LNCaP clone FGC (cell line): Measurements from ENCODE around the gene C1S.

Experiments
- DNase-seq: peaks from one replicate; pipeline ENCODE4 v3.0.0-alpha.2; 2011; ENCODE audit warnings: low read depth
- H3K4me3 ChIP-seq: 2 replicates; pipeline ENCODE4 v1.5.1; 2011; ENCODE audit warnings: mild to moderate bottlenecking, low read depth, low read length, control low read depth
- CTCF ChIP-seq: IDR thresholded peaks from 2 replicates; pipeline ENCODE4 v1.5.1; 2012; ENCODE audit warnings: mild to moderate bottlenecking; ENCODE audit not compliant: control insufficient read depth, insufficient read depth; ENCODE audit errors: extremely low read depth

C1S gene

GRCh38 chr12:7059780-7060179 lies 738 bp upstream of the C1S start:
- H3K4me3 ChIP-seq: no peak overlapping the region
- TF ChIP-seq CTCF: no peak
- no peak for DNase-seq

DNA sequence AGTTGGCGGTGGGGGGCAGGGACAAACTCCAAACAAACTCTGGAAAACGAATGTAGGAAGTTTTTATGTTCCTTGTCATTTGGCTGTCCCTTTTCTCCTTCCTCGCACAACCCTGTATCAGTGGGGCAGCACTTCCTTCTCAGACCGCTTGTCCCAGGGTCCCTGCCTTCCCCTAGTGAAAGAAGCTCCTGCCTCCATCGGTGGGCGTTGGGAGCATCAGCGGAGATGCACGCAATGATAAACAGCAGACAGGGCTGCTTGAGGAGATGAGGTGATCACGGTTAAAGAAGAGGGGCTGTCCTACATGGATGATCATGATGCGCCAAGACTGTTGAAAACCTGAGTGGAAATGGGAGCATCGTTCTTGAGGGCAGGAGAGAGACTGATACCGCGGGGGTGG lies 620 bp downstream of the C1S start:
- no peak overlapping the region for H3K4me3 ChIP-seq
- no peak for DNase-seq
- TF ChIP-seq CTCF: no peak

- TF ChIP-seq CTCF: no peak
- DNase-seq: no peak
- H3K4me3 ChIP-seq: no peak overlapping the region
Observed at GRCh38 chr12:7061596-7061995, 1.1 kb downstream of the C1S start.

GRCh38 chr12:7064516-7064915 lies 4.0 kb downstream of the C1S start:
- TF ChIP-seq CTCF: no peak
- H3K4me3 ChIP-seq: no peak overlapping the region
- no peak for DNase-seq

- H3K4me3 ChIP-seq: no peak overlapping the region
- DNase-seq: no peak
- no peak for TF ChIP-seq CTCF
Observed at GRCh38 chr12:7065073-7065623, 4.6 kb downstream of the C1S start.

GRCh38 chr12:7066596-7066995 lies 6.1 kb downstream of the C1S start:
- no peak overlapping the region for H3K4me3 ChIP-seq
- DNase-seq: no peak
- no peak for TF ChIP-seq CTCF

- no peak overlapping the region for H3K4me3 ChIP-seq
- no peak for DNase-seq
- TF ChIP-seq CTCF: no peak
Observed at GRCh38 chr12:7067096-7067495, 6.6 kb downstream of the C1S start.
